Activated CD4-positive, alpha-beta memory T cell treated with anti-CD3 and anti-CD28 coated beads, Interleukin-2, amount 10 ng/mL, durations not matched to agents 7 days and 5 days (primary cell): ENCODE measurements around the gene INF2. TPM values are rescaled to one million over a fixed set of nuclear protein-coding genes. Genes with fewer than 3 reads are reported as not detected.
A peak's percentile ranks its signal among the peaks of the same experiment; 100 is the strongest.

Source experiments
- CTCF ChIA-PET: fragments of 350-600 bp; sonication (Branson Sonifier 250); formaldehyde crosslinking; loops from one replicate; lab custom pipeline; 2021; ENCODE audit warnings: antibody characterized with exemption, inconsistent platforms; lab: Charles Lee
- POLR2A ChIA-PET: fragments of 350-600 bp; sonication (Branson Sonifier 250); formaldehyde crosslinking; loops from one replicate; lab custom pipeline; 2021; ENCODE audit warnings: antibody characterized with exemption; lab: Charles Lee
- DNase-seq: peaks from one replicate; pipeline ENCODE4 v3.0.0-alpha.2; 2020
- H3K27ac Mint-ChIP-seq: one replicate; pipeline ENCODE4 v1.8.0; 2021; ENCODE audit warnings: mild to moderate bottlenecking, mixed read lengths
- H3K27me3 Mint-ChIP-seq: one replicate; pipeline ENCODE4 v1.8.0; 2021; ENCODE audit warnings: mixed read lengths
- H3K36me3 Mint-ChIP-seq: one replicate; pipeline ENCODE4 v1.8.0; 2021; ENCODE audit warnings: low read depth, mixed read lengths
- H3K4me1 Mint-ChIP-seq: one replicate; pipeline ENCODE4 v1.8.0; 2021; ENCODE audit warnings: mixed read lengths
- H3K4me3 Mint-ChIP-seq: one replicate; pipeline ENCODE4 v1.8.0; 2021; ENCODE audit warnings: mild to moderate bottlenecking, mixed read lengths
- H3K9me3 Mint-ChIP-seq: one replicate; pipeline ENCODE4 v1.8.0; 2021; ENCODE audit warnings: mixed read lengths
- total RNA-seq, 2 experiments: library from RNA; stranded (reverse); gene quantifications; one replicate each; pipeline ENCODE4 v1.2.3, GENCODE V29; 2021

INF2 gene
- total RNA-seq, result 100 to 1,000 TPM; 120 to 132 TPM

DNA sequence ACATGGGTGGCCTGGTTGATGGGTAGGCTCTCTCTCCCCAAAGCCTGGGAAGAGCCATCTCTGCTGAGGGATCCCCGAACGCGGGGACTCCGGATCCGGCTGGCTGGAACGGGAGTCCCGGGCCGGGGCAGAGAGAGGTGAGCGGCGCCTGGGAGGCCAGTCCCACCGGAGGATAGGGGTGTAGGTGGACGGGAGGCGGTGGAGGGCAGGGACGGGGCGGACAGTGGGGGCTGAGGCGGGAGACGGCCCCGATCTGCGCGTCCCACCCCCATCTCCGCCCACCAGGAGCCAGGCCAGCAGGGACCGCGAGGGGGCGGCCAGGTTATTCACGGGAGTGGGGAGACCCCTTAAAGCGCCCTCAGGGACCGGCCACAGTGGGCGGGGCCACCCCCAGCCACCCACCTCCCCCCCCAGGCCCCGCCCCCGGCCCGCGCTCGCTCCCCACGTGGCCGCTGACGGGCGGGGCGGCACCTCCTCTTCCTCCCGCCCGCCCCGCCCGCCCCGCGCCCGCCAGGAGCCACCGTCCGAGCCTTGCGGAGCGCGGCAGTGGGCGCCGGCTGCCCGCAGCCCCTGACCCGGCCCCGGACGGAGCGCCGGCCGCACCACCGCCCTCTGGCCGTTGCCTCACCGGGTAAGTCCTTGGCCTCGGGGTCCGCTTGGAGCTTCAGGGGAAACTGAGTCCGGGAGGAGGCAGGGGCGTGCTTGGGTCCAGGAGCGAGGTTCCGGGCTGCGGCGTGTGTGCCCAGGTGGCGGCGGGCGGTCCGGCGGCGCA, at the start of gene INF2:
INF2 (plus strand) TSS at position 510 of the 772 bp plus-strand sequence. CDS start 11,748 bp downstream, outside the sequence.
- no peaks in the 10 kb centered on the region for H3K27me3 Mint-ChIP-seq
- H3K9me3 Mint-ChIP-seq, result no peaks in the 10 kb centered on the region
- CTCF ChIA-PET, result no interaction called here
- H3K36me3 Mint-ChIP-seq, result peaks cover 9% of the 10 kb centered on the region
- peaks cover 69% of the 10 kb centered on the region for H3K4me1 Mint-ChIP-seq
- POLR2A ChIA-PET, result interaction anchor here (0.8 to 4.0 kb wide), 3 partner anchors 10 to 35 kb away, joined by 3 to 26 read pairs (median 6); partner anchors contain the start of gene ADSS1
- DNase-seq, result peak; percentile 59
- H3K27ac Mint-ChIP-seq, result peak within 1 kb of the TSS; percentile 54
- H3K4me3 Mint-ChIP-seq, result peak within 1 kb of the TSS; percentile 77

DNA sequence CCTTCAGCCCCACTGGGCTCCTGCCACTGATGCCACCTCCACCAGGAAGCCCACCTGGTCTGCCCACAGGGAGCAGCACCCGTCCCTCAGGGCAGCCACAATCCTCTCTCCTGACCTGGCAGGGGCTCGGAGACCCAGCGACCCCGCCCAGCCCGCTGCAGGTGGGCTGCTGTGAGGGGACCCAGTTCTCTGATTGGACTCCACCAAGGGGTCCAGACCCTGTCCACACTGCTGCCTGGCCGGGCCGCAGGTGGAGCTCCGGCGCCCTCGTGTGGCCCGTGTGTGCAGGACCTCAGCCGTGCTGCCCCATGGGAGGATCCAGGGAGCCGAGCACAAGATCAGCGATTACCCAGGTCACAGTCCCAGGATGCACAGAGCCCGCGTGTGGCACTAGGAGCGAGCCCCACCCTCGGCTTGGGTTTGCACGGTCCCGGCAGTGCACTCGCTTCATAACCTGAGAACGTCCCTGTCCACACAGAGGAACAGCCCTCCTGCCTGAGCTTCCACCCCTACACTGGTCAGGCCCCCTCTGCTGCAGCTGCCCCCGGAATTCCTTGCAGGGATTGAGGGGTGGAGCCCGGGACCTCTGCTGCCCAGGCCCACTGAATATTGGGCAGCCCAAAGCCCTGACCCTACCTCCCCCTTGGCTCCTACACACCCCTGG, 49.4 kb upstream of the INF2 start:
- Mint-ChIP-seq H3K36me3 (no peaks in the 10 kb centered on the region), H3K27ac (no peak overlapping the region), H3K9me3 (no peaks in the 10 kb centered on the region), H3K27me3 (peaks cover 4% of the 10 kb centered on the region), H3K4me1 (no peaks in the 10 kb centered on the region), H3K4me3 (no peak overlapping the region)
- CTCF ChIA-PET, result no interaction called here
- DNase-seq, result peak; percentile 54
- POLR2A ChIA-PET, result no interaction called here

DNA sequence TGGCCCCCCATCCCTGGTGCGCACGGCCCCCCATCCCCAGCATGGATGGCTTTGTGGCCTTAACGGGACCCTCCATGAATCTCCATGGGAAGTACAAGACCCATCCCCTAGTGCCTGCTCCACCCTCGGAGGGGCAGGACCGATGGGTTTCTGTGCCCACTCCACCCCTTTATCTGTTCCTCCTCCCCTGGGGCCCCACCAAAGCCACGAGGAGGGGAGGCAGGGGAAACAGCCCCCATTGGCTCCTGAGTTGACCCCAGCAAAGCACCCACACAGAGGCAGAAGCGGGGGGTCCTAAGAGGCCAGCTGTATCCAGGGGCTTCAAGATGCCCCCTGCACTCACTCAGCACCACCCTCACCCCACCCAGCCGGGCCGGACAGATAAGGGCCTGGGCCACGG, 48.7 kb upstream of the INF2 start:
- Mint-ChIP-seq H3K27me3 (peaks cover 5% of the 10 kb centered on the region), H3K9me3 (peaks cover 2% of the 10 kb centered on the region), H3K27ac (no peak overlapping the region)

DNA sequence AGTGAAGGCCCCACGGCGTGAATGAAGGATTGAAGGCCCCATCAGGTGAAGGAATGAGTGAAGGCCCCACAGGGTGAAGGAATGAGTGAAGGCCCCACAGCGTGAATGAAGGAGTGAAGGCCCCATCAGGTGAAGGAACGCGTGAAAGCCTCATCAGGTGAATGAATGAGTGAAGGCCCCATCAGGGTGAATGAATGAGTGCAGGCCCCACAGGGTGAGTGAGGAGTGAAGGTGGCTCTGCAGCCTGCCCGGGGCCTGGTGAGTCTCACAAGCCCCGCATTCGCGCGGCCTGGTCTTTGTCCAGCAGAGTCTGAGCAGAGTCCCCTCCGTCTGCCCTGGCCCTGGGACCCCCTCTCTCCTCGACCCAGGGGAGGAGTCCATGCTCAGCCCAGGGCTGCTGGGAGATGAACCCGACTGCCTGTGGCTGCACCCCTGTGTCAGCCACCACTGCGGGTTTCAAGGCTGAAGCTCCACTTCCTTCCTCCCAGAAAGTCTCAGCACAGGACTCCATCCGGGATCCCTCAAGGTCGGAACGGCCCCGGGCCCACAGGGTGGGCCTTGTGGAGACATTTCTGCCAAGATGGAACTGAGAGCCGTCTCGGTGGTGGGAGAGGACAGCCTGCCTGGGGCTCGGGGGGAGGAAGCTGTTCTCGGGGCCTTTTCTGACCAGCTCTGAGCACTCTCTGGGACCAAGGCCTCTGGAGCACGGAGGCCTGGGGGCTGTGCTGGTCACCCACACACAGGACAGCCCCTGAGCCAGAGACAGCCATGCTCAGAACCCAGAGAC, 47.5 kb upstream of the INF2 start:
- CTCF ChIA-PET, result no interaction called here
- no peak overlapping the region for H3K27ac Mint-ChIP-seq
- DNase-seq, result no peak
- H3K9me3 Mint-ChIP-seq, result peaks cover 2% of the 10 kb centered on the region
- H3K4me3 Mint-ChIP-seq, result no peak overlapping the region
- peaks cover 5% of the 10 kb centered on the region for H3K27me3 Mint-ChIP-seq
- no peaks in the 10 kb centered on the region for H3K4me1 Mint-ChIP-seq
- no peaks in the 10 kb centered on the region for H3K36me3 Mint-ChIP-seq
- POLR2A ChIA-PET, result no interaction called here

More for the DNA sequence above, 48.7 kb upstream of the INF2 start:
- no peak for DNase-seq
- ChIA-PET POLR2A (no interaction called here), CTCF (no interaction called here)
- Mint-ChIP-seq H3K36me3 (no peaks in the 10 kb centered on the region), H3K4me3 (no peak overlapping the region), H3K4me1 (no peaks in the 10 kb centered on the region)

- Mint-ChIP-seq H3K9me3 (peaks cover 2% of the 10 kb centered on the region), H3K4me1 (no peaks in the 10 kb centered on the region), H3K27ac (no peak overlapping the region), H3K27me3 (peaks cover 6% of the 10 kb centered on the region), H3K36me3 (no peaks in the 10 kb centered on the region), H3K4me3 (no peak overlapping the region)
- POLR2A ChIA-PET, result no interaction called here
- DNase-seq, result no peak
- CTCF ChIA-PET, result no interaction called here
Measured at GRCh38 chr14:104642540-104642868, 46.9 kb upstream of the INF2 start.

DNA sequence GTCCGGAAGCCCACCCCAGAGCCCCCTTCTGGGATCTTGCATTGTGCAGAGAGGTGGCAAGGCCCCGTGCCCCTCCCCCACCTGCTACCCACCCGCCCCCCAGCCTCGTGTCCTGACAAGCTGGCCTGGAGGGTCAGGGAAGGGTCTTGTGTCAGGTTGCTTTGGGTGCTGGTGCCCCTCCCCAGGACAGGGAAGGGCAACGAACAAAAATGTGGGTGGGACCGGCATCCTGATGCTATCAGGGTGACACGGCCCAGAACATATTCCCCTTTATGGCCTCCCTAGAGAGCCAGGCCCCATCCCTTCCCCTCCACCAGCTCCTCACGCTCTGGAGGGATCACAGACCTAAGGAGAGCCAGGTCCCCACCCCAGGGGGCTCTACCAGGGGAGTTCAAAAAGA, 46.1 kb upstream of the INF2 start:
- no peaks in the 10 kb centered on the region for H3K36me3 Mint-ChIP-seq
- H3K9me3 Mint-ChIP-seq, result peaks cover 2% of the 10 kb centered on the region
- H3K27ac Mint-ChIP-seq, result no peak overlapping the region
- H3K4me1 Mint-ChIP-seq, result no peaks in the 10 kb centered on the region
- DNase-seq, result no peak
- peaks cover 9% of the 10 kb centered on the region for H3K27me3 Mint-ChIP-seq
- CTCF ChIA-PET, result no interaction called here
- H3K4me3 Mint-ChIP-seq, result no peak overlapping the region
- POLR2A ChIA-PET, result no interaction called here

GRCh38 chr14:104644091-104644635, 45.3 kb upstream of the INF2 start:
- no peak for DNase-seq
- H3K27me3 Mint-ChIP-seq, result peaks cover 13% of the 10 kb centered on the region
- no peaks in the 10 kb centered on the region for H3K36me3 Mint-ChIP-seq
- no peak overlapping the region for H3K4me3 Mint-ChIP-seq
- H3K27ac Mint-ChIP-seq, result no peak overlapping the region
- ChIA-PET CTCF (no interaction called here), POLR2A (no interaction called here)
- H3K4me1 Mint-ChIP-seq, result no peaks in the 10 kb centered on the region
- H3K9me3 Mint-ChIP-seq, result peaks cover 2% of the 10 kb centered on the region

DNA sequence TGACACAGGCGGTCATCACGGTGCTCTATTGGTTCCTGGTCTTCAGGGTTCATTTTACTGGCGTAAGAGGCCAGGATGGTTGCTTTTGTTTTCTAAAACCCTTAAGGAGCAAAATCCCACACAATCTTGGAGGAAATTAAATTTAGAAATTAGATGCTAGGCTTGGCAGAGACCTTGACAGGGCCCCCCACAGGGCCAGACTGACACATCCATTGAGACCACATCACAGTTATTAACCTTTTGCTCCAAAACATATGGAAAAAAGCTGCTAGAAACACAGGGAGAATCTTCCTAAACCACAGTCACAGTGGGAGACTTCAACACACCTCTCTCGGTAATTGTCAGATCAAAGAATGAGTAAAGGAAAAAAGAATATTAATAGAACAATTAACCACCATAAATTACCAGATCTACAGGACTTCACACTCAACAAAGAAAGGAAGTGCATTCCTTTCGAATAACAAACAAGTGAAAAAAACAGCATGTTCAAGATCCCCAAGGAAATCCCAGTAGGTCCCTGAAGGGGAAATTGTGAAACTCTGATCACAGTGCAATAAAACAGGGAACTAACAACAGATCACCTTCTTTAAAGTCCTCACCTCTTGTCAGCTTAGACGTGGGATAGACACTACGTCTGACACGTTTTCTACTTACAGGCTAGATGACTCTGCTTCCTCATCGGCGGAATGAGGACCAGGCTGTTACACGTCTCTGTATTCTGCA, 44.6 kb upstream of the INF2 start:
- ChIA-PET POLR2A (no interaction called here), CTCF (no interaction called here)
- DNase-seq, result no peak
- Mint-ChIP-seq H3K27me3 (peaks cover 18% of the 10 kb centered on the region), H3K9me3 (peaks cover 2% of the 10 kb centered on the region), H3K4me1 (no peaks in the 10 kb centered on the region), H3K4me3 (no peak overlapping the region), H3K36me3 (no peaks in the 10 kb centered on the region), H3K27ac (no peak overlapping the region)

DNA sequence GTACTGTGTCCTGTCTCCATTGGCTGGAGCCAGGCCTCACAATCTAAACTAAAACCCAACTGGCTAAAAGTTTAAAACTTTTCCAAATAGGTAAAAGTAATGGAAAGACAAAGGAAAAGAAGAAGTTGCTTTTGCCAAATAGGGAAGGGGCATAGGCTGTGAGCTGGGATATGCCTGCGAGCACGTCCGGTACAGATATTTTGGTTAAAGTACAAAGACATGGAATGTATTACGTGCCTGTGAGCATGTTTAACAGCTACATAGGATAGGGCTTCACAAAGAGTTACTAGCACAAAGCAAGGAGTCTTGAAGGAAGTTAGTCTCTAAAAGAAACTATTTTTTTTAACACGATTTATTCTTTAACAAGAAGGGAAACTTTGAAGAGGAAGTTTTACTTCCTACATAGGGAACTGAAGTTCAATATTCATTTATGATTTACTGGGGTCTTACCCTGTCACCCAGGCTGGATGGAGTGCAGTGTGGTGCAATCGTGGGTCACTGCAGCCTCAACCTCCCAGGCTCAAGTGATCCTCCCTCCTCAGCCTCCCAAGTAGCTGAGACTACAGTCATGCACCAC, 41.9 kb upstream of the INF2 start:
- no peak for DNase-seq
- CTCF ChIA-PET, result no interaction called here
- Mint-ChIP-seq H3K27me3 (peaks cover 18% of the 10 kb centered on the region), H3K4me3 (no peak overlapping the region), H3K36me3 (no peaks in the 10 kb centered on the region), H3K27ac (no peak overlapping the region), H3K4me1 (no peaks in the 10 kb centered on the region), H3K9me3 (peaks cover 8% of the 10 kb centered on the region)
- POLR2A ChIA-PET, result no interaction called here

- POLR2A ChIA-PET, result no interaction called here
- Mint-ChIP-seq H3K9me3 (peaks cover 16% of the 10 kb centered on the region), H3K4me1 (no peaks in the 10 kb centered on the region), H3K27me3 (peaks cover 14% of the 10 kb centered on the region), H3K36me3 (no peaks in the 10 kb centered on the region), H3K27ac (no peak overlapping the region), H3K4me3 (no peak overlapping the region)
- DNase-seq, result peak; percentile 66
- CTCF ChIA-PET, result interaction anchor here (1.4 kb wide), 1 partner anchor 15 kb away, joined by 3 read pairs; no protein-coding TSS in a partner anchor
Measured at GRCh38 chr14:104650057-104650980, 39.1 kb upstream of the INF2 start.

DNA sequence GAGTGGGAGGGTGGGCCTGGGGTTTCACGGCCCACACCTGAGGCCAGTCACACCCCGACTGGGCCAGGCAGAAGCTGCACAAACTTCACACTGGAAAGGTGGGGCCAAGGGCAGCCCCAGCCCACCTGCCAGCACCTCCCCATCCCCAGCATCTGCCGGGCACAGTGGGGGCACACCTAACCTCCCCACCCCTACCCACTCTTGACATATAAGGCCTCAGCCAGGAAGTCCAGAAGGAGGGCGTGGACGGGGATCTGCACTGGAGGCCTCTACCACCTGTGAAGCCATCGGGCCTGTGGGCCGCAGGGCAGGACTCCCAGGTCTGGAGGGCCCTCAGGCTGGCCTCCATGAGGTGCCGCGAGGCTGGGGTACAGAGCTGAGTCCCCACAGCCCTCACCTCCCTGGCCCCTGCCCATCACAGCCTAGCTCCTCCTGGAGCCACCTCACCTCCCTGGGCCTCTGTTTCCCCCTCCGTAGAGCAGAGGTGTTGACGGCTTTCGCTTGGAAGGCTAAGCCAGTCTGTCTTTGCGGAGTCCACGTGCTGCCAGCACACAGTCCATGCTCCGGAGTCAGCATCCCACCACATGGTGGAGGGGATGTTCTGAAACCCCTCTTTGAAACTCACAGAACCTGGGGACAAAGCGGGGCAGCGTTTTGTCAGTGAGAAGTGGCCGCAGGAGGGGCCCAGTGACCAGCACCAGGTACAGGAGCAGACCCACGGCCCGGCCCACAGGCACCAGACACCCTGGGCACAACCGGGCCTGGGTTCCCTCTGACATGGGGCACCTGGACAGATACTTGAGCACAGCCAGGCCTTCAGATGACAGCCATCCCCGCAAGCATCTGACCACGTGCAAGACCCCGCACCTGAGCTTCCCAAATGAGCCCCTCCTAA, 38.2 kb upstream of the INF2 start:
- no peak for DNase-seq
- CTCF ChIA-PET, result interaction anchor here (1.3 to 1.4 kb wide), 2 partner anchors 14 to 58 kb away, joined by 3 read pairs; no protein-coding TSS in a partner anchor
- POLR2A ChIA-PET, result no interaction called here
- Mint-ChIP-seq H3K9me3 (peaks cover 15% of the 10 kb centered on the region), H3K36me3 (no peaks in the 10 kb centered on the region), H3K4me3 (no peak overlapping the region), H3K27ac (no peak overlapping the region), H3K4me1 (no peaks in the 10 kb centered on the region), H3K27me3 (peaks cover 23% of the 10 kb centered on the region)
